Neuronal stem cell (in vitro differentiated cells): ENCODE results near the gene STMN3.
"Not testable (repeated sequence)": the region's sequence is repeated elsewhere in the genome, so short reads cannot be mapped to it uniquely, and the experiment has no call there.

Experiments used
- DNase-seq: peaks from one replicate; pipeline ENCODE4 v3.0.0-alpha.2; 2013; ENCODE audit warnings: low spot score
- H2AFZ ChIP-seq: one replicate; pipeline ENCODE4 v1.6.1; 2013; ENCODE audit warnings: mild to moderate bottlenecking, low read length, inconsistent platforms
- H2AK5ac ChIP-seq: 2 replicates; pipeline ENCODE4 v1.6.1; 2013; ENCODE audit warnings: low read depth, mild to moderate bottlenecking, inconsistent platforms, low read length, moderate library complexity, mixed read lengths
- H2BK120ac ChIP-seq: 2 replicates; pipeline ENCODE4 v1.6.1; 2013; ENCODE audit warnings: low read depth, mild to moderate bottlenecking, inconsistent platforms, low read length, moderate library complexity, mixed read lengths
- H2BK12ac ChIP-seq: one replicate; pipeline ENCODE4 v1.6.1; 2013; ENCODE audit warnings: low read length, inconsistent platforms
- H2BK15ac ChIP-seq: 2 replicates; pipeline ENCODE4 v1.6.1; 2013; ENCODE audit warnings: mild to moderate bottlenecking, low read length, inconsistent platforms, mixed read lengths
- H2BK5ac ChIP-seq: one replicate; pipeline ENCODE4 v1.6.1; 2013; ENCODE audit warnings: inconsistent platforms, mild to moderate bottlenecking, low read length, moderate library complexity
- H3K14ac ChIP-seq: one replicate; pipeline ENCODE4 v1.6.1; 2013; ENCODE audit warnings: low read length, inconsistent platforms
- H3K18ac ChIP-seq: 2 replicates; pipeline ENCODE4 v1.6.1; 2013; ENCODE audit warnings: low read length, inconsistent platforms
- H3K23ac ChIP-seq: 2 replicates; pipeline ENCODE4 v1.6.1; 2013; ENCODE audit warnings: low read depth, mild to moderate bottlenecking, mixed read lengths, low read length, inconsistent platforms; ENCODE audit not compliant: poor library complexity
- H3K27ac ChIP-seq: replicated peaks from 3 replicates; pipeline ENCODE4 v1.5.1; 2013; ENCODE audit warnings: low read length, inconsistent platforms
- H3K27me3 ChIP-seq, 3 experiments: 2 replicates each; pipeline ENCODE4 v1.6.1; 2013; ENCODE audit warnings: low read length in 3 of 3, mild to moderate bottlenecking in 2 of 3, inconsistent platforms in 1 of 3, low read depth in 1 of 3, mixed read lengths in 1 of 3, moderate library complexity in 1 of 3; ENCODE audit not compliant: control insufficient read depth in 3 of 3, insufficient read depth in 3 of 3
- H3K36me3 ChIP-seq, 2 donors: replicated peaks in 1 of 2; 2 replicates each; pipeline ENCODE4 v1.6.1; 2013; ENCODE audit warnings: low read length in 2 of 2; ENCODE audit not compliant: control insufficient read depth in 2 of 2, insufficient read depth in 2 of 2
- H3K4ac ChIP-seq: 2 replicates; pipeline ENCODE4 v1.6.1; 2013; ENCODE audit warnings: inconsistent platforms, mild to moderate bottlenecking, low read length, moderate library complexity
- H3K4me1 ChIP-seq, 2 donors: 1 replicate in 1 of 2; 2 replicates in 1 of 2; pipeline ENCODE4 v1.6.1; 2013; ENCODE audit warnings: low read length in 2 of 2, low read depth in 1 of 2; ENCODE audit not compliant: control insufficient read depth in 2 of 2, insufficient read depth in 1 of 2
- H3K4me2 ChIP-seq: one replicate; pipeline ENCODE4 v1.6.1; 2013; ENCODE audit warnings: mild to moderate bottlenecking, low read length, inconsistent platforms; ENCODE audit not compliant: insufficient read depth, poor library complexity, severe bottlenecking
- H3K4me3 ChIP-seq, 2 donors: 2 replicates each; pipeline ENCODE4 v1.5.1; 2013; ENCODE audit warnings: low read length in 2 of 2, mild to moderate bottlenecking in 2 of 2, inconsistent platforms in 1 of 2, moderate library complexity in 1 of 2
- H3K79me1 ChIP-seq: one replicate; pipeline ENCODE4 v1.6.1; 2013; ENCODE audit warnings: low read depth, mild to moderate bottlenecking, inconsistent platforms, low read length, moderate library complexity
- H3K9ac ChIP-seq: one replicate; pipeline ENCODE4 v1.6.1; 2013; ENCODE audit warnings: mild to moderate bottlenecking, low read depth, low read length, inconsistent platforms; ENCODE audit not compliant: poor library complexity
- H3K9me3 ChIP-seq, 2 donors: replicated peaks in 1 of 2; 2 replicates each; pipeline versions ENCODE3 to v1.6.1; 2013; ENCODE audit warnings: low read length in 2 of 2, mild to moderate bottlenecking in 2 of 2, inconsistent platforms in 1 of 2, low read depth in 1 of 2, mixed read lengths in 1 of 2, moderate library complexity in 1 of 2; ENCODE audit not compliant: control insufficient read depth in 2 of 2, insufficient read depth in 1 of 2
- H4K8ac ChIP-seq: one replicate; pipeline ENCODE4 v1.6.1; 2013; ENCODE audit warnings: low read depth, mild to moderate bottlenecking, inconsistent platforms, low read length, moderate library complexity
- H4K91ac ChIP-seq: one replicate; pipeline ENCODE4 v1.6.1; 2013; ENCODE audit warnings: low read length, low read depth, mild to moderate bottlenecking, inconsistent platforms; ENCODE audit not compliant: poor library complexity
- WGBS, 2 donors: extraction: QIAGEN DNeasy Blood & Tissue Kit; methylation state at CpG; one replicate each; pipeline ENCODE4 v1.1.7; 2013; ENCODE audit warnings: missing lambda C conversion rate in 2 of 2, mixed read lengths in 1 of 2; ENCODE audit not compliant: insufficient read length in 2 of 2, insufficient replicate concordance in 1 of 2; ENCODE audit errors: extremely low coverage in 2 of 2; 5-methylcytosine and 5-hydroxymethylcytosine counted together

Gene STMN3

DNA sequence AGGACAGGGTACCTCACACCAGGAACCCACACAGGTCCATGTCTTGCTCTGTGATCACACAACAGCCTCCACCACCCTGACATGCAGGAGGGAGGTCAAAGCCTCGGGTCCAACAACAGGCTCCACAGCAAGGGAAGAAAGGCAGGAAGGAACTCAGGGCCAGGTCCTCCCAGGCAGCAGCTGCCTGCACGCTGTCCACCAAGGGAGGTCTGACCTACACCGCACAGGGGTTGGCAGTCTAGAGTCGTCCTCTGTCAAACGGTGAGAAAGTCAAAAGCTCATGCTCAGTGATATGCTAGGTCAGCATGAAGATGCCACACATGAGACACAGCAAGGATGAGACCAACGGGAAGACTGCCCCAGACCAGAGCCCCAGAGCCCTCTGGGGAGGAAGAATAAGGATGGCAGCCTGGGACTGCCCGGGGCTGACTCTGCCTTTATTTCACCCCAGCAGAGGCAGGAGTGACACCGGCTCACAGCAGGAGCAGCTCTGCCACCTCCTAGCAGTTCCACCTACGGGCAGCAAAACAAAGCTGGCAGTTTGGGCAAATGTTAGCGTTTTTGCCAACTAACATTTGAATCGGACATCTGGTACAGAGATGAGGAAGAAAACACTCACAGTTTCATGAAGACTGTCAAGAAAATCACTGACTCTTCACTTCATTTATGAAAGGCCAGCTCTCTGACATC lies 34.8 kb downstream of the STMN3 start:
- Histone ChIP-seq H3K79me1 (peaks cover 5% of the 10 kb centered on the region), H4K91ac (no peak overlapping the region), H3K27ac (no peak overlapping the region), H2BK15ac (no peak overlapping the region), H3K4ac (no peak overlapping the region), H3K4me3 (no peak overlapping the region), H3K9ac (no peak overlapping the region), H3K23ac (peak overlapping the region; percentile 61), H3K18ac (no peak overlapping the region), H2BK12ac (no peak overlapping the region), H3K4me2 (no peak overlapping the region), H3K9me3 (peaks cover 5 to 17% of the 10 kb centered on the region in 2 donors), H2BK120ac (no peak overlapping the region), H2BK5ac (no peak overlapping the region), H3K36me3 (peaks cover 29 to 66% of the 10 kb centered on the region in 2 donors), H2AK5ac (no peak overlapping the region), H3K14ac (no peak overlapping the region), H3K27me3 (no peaks in the 10 kb centered on the region), H2AFZ (no peak overlapping the region), H4K8ac (no peak overlapping the region), H3K4me1 (no peaks in the 10 kb centered on the region)
- no CpG with 5 or more reads among the region's 11 CpGs for WGBS, 2 donors
- no peak for DNase-seq

DNA sequence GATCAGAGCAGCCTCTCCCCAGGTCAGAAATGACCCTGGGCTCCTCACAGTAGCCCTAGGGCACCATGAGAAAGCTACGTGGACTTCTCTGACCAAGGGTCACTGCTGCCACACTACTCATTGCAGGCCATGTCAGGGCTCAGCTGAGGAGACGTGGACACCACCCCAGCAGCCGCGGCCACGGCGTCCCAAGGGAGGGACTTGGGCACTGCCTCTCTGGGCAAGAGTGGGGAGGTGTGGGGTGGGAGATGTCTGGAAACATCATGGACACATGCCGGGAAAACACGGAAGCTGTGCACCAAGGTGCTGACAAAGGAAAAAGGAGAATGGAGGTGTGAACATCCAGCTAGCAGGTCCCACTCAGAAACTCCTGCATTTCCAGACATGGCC lies 35.4 kb downstream of the STMN3 start:
- no peak overlapping the region for H3K18ac ChIP-seq
- H3K23ac ChIP-seq, result no peak overlapping the region
- peaks cover 29 to 64% of the 10 kb centered on the region in 2 donors for H3K36me3 ChIP-seq
- H3K14ac ChIP-seq, result no peak overlapping the region
- no peak overlapping the region for H2BK12ac ChIP-seq
- H3K27me3 ChIP-seq, result no peaks in the 10 kb centered on the region
- H2BK5ac ChIP-seq, result peak overlapping the region; percentile 3
- H2BK15ac ChIP-seq, result no peak overlapping the region
- H4K8ac ChIP-seq, result no peak overlapping the region
- H2BK120ac ChIP-seq, result no peak overlapping the region
- no peak overlapping the region for H2AFZ ChIP-seq
- no peak overlapping the region for H3K4me3 ChIP-seq
- no peak overlapping the region for H4K91ac ChIP-seq
- no CpG with 5 or more reads among the region's 8 CpGs for WGBS, 2 donors
- no peak overlapping the region for H2AK5ac ChIP-seq
- H3K9me3 ChIP-seq, result peaks cover 5 to 17% of the 10 kb centered on the region in 2 donors
- peaks cover 5% of the 10 kb centered on the region for H3K79me1 ChIP-seq
- H3K4ac ChIP-seq, result no peak overlapping the region
- no peak overlapping the region for H3K4me2 ChIP-seq
- no peaks in the 10 kb centered on the region for H3K4me1 ChIP-seq
- H3K9ac ChIP-seq, result no peak overlapping the region
- no peak for DNase-seq
- no peak overlapping the region for H3K27ac ChIP-seq

DNA sequence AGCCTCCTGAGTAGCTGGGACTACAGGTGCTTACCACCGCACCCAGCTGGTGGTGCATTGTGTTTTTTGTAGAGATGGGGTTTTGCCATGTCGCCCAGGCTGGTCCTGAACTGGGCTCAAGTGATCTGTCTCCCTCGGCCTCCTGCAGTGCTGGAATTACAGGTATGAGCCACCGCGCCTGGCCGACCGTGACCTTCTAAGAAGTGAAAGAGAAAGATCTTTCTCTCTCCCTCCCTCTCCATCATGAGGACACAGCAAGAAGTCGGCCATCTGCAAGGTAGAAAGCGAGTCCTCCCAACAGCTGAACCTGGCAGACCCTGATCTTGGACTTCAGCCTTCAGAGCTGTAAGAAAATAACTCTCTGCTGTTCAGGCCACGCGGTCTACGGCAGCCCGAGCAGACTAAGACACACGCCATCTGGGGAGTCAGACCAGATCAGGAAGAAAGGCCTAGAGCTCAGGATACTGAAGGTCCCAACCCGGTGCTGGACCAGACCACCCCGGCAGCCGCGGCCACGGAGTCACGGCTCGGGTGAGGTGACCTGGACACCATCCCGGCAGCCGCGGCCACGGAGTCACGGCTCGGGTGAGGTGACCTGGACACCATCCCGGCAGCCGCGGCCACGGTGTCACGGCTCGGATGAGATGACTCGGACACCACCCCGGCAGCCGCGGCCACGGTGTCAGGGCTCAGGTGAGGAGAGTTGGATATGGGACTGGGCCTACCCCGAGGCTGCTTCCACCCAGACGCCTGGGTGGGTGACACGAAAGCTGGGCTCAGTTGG lies 35.9 kb downstream of the STMN3 start:
- no CpG with 5 or more reads among the region's 41 CpGs for WGBS, 2 donors
- Histone ChIP-seq H3K18ac (no peak overlapping the region), H4K8ac (no peak overlapping the region), H2BK120ac (no peak overlapping the region), H4K91ac (no peak overlapping the region), H2AK5ac (no peak overlapping the region), H2AFZ (no peak overlapping the region), H3K79me1 (peaks cover 5% of the 10 kb centered on the region), H3K9ac (no peak overlapping the region), H3K4ac (no peak overlapping the region), H3K4me1 (no peaks in the 10 kb centered on the region), H3K4me3 (no peak overlapping the region), H3K36me3 (peaks cover 29 to 63% of the 10 kb centered on the region in 2 donors), H2BK15ac (no peak overlapping the region), H3K27me3 (no peaks in the 10 kb centered on the region), H3K14ac (no peak overlapping the region), H2BK5ac (peak overlapping the region; percentile 3), H3K27ac (no peak overlapping the region), H3K4me2 (no peak overlapping the region), H3K23ac (no peak overlapping the region), H2BK12ac (no peak overlapping the region), H3K9me3 (peaks cover 5 to 17% of the 10 kb centered on the region in 2 donors)
- DNase-seq, result no peak

DNA sequence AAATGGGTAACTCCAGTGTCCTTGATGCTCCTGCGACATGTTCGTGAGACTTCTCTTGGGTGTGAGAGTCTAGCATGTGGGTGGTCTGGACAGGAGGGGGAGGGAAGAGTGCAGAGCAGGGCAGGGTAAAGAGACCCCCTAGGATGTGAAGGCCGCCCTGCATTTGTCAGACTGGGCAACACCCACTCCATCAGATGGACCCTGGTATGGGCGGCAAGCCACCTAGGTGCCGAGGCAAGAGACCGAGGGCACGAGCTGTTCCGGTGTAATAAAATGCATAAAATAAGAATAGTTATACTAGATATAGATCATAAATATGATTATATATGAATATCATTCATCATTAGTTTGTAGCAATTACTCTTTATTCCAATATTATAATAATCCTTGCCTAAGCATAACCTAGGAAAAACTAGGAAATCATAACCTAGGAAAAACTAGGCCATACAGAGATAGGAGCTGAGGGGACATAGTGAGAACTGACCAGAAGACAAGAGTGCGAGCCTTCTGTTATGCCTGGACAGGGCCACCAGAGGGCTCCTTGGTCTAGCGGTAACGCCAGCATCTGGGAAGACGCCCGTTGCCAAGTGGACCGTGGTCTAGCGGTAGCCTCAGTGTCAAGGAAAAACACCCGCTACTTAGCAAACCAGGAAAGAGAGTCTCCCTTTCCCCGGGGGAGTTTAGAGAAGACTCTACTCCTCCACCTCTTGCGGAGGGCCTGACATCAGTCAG lies 39.2 kb downstream of the STMN3 start:
- H3K27ac ChIP-seq, H4K8ac ChIP-seq, H3K23ac ChIP-seq, H3K79me1 ChIP-seq, H2AK5ac ChIP-seq, H2BK120ac ChIP-seq, H2BK12ac ChIP-seq, DNase-seq, H3K27me3 ChIP-seq, H3K4me3 ChIP-seq, H2AFZ ChIP-seq, H3K4me1 ChIP-seq, H3K4ac ChIP-seq, H3K18ac ChIP-seq, H2BK15ac ChIP-seq, H4K91ac ChIP-seq, H3K4me2 ChIP-seq, H3K9ac ChIP-seq, H2BK5ac ChIP-seq, H3K14ac ChIP-seq: not testable (repeated sequence)
- Histone ChIP-seq H3K36me3 (peaks cover 29 to 61% of the 10 kb centered on the region in 2 donors), H3K9me3 (peaks cover 5 to 17% of the 10 kb centered on the region in 2 donors)
- no CpG with 5 or more reads among the region's 18 CpGs for WGBS, 2 donors
